Measurements from ENCODE around the gene NEK4.

DNA sequence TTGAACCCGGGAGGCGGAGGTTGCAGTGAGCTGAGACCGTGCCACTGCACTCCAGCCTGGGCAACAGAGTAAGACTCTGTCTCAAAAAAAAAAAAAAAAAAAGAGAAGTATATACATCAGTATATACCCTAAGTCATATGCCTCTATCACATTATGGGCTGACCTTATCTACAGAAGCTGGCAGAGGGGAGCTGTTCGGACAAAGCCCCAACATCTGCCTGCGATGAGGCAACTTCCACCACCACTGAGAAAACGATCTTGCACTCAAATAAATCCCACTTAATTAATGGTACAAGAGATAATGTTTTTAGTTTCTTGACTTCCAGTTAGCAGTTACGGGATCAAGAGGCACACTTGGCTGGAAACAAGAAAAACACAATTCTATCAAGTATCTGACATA lies 67.4 kb downstream of the NEK4 start:
- TF ChIP-seq, protein P1, sequence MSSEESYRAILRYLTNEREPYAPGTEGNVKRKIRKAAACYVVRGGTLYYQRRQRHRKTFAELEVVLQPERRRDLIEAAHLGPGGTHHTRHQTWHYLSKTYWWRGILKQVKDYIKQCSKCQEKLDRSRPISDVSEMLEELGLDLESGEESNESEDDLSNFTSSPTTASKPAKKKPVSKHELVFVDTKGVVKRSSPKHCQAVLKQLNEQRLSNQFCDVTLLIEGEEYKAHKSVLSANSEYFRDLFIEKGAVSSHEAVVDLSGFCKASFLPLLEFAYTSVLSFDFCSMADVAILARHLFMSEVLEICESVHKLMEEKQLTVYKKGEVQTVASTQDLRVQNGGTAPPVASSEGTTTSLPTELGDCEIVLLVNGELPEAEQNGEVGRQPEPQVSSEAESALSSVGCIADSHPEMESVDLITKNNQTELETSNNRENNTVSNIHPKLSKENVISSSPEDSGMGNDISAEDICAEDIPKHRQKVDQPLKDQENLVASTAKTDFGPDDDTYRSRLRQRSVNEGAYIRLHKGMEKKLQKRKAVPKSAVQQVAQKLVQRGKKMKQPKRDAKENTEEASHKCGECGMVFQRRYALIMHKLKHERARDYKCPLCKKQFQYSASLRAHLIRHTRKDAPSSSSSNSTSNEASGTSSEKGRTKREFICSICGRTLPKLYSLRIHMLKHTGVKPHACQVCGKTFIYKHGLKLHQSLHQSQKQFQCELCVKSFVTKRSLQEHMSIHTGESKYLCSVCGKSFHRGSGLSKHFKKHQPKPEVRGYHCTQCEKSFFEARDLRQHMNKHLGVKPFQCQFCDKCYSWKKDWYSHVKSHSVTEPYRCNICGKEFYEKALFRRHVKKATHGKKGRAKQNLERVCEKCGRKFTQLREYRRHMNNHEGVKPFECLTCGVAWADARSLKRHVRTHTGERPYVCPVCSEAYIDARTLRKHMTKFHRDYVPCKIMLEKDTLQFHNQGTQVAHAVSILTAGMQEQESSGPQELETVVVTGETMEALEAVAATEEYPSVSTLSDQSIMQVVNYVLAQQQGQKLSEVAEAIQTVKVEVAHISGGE (tag by site-specific recombination; conservative IDR thresholded peaks at IDR 0.05; ENCODE audit: low read depth): no peak
- no peak for TF ChIP-seq ZNF121 (tag by site-specific recombination; IDR thresholded peaks at IDR 0.05)
- TF ChIP-seq, protein P2, sequence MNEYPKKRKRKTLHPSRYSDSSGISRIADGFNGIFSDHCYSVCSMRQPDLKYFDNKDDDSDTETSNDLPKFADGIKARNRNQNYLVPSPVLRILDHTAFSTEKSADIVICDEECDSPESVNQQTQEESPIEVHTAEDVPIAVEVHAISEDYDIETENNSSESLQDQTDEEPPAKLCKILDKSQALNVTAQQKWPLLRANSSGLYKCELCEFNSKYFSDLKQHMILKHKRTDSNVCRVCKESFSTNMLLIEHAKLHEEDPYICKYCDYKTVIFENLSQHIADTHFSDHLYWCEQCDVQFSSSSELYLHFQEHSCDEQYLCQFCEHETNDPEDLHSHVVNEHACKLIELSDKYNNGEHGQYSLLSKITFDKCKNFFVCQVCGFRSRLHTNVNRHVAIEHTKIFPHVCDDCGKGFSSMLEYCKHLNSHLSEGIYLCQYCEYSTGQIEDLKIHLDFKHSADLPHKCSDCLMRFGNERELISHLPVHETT (tag by site-specific recombination; IDR thresholded peaks at IDR 0.05): no peak
- TF ChIP-seq, protein P3, sequence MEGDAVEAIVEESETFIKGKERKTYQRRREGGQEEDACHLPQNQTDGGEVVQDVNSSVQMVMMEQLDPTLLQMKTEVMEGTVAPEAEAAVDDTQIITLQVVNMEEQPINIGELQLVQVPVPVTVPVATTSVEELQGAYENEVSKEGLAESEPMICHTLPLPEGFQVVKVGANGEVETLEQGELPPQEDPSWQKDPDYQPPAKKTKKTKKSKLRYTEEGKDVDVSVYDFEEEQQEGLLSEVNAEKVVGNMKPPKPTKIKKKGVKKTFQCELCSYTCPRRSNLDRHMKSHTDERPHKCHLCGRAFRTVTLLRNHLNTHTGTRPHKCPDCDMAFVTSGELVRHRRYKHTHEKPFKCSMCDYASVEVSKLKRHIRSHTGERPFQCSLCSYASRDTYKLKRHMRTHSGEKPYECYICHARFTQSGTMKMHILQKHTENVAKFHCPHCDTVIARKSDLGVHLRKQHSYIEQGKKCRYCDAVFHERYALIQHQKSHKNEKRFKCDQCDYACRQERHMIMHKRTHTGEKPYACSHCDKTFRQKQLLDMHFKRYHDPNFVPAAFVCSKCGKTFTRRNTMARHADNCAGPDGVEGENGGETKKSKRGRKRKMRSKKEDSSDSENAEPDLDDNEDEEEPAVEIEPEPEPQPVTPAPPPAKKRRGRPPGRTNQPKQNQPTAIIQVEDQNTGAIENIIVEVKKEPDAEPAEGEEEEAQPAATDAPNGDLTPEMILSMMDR (tag by site-specific recombination; IDR thresholded peaks at IDR 0.05): no peak
- TF ChIP-seq ZNF302 (tag by site-specific recombination; IDR thresholded peaks at IDR 0.05; ENCODE audit: low read depth): no peak
